ENCODE results near the gene HOXA7.

- TF ChIP-seq, protein P1, sequence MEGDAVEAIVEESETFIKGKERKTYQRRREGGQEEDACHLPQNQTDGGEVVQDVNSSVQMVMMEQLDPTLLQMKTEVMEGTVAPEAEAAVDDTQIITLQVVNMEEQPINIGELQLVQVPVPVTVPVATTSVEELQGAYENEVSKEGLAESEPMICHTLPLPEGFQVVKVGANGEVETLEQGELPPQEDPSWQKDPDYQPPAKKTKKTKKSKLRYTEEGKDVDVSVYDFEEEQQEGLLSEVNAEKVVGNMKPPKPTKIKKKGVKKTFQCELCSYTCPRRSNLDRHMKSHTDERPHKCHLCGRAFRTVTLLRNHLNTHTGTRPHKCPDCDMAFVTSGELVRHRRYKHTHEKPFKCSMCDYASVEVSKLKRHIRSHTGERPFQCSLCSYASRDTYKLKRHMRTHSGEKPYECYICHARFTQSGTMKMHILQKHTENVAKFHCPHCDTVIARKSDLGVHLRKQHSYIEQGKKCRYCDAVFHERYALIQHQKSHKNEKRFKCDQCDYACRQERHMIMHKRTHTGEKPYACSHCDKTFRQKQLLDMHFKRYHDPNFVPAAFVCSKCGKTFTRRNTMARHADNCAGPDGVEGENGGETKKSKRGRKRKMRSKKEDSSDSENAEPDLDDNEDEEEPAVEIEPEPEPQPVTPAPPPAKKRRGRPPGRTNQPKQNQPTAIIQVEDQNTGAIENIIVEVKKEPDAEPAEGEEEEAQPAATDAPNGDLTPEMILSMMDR (IDR thresholded peaks at IDR 0.05) = no peak
- TF ChIP-seq POLR2A (IDR thresholded peaks at IDR 0.05) = no peak
Measured at GRCh38 chr7:27185013-27185853, 28.8 kb upstream of the HOXA7 start, which contains the start of gene HOXA11.

Measured in Peyer's patch (tissue), 4 donors.